Hypothalamus (tissue), 51 donors: ENCODE results near the gene SNX33.
A peak's percentile ranks its signal among the peaks of the same experiment; 100 is the strongest.
"Not testable (repeated sequence)": the region's sequence is repeated elsewhere in the genome, so short reads cannot be mapped to it uniquely, and the experiment has no call there.

Experiments
- DNase-seq, 51 donors: peaks; one replicate each; lab custom pipeline; 2025; lab: John Stamatoyannopoulos, UW

The SNX33 gene, protein sequence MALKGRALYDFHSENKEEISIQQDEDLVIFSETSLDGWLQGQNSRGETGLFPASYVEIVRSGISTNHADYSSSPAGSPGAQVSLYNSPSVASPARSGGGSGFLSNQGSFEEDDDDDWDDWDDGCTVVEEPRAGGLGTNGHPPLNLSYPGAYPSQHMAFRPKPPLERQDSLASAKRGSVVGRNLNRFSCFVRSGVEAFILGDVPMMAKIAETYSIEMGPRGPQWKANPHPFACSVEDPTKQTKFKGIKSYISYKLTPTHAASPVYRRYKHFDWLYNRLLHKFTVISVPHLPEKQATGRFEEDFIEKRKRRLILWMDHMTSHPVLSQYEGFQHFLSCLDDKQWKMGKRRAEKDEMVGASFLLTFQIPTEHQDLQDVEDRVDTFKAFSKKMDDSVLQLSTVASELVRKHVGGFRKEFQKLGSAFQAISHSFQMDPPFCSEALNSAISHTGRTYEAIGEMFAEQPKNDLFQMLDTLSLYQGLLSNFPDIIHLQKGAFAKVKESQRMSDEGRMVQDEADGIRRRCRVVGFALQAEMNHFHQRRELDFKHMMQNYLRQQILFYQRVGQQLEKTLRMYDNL

DNA sequence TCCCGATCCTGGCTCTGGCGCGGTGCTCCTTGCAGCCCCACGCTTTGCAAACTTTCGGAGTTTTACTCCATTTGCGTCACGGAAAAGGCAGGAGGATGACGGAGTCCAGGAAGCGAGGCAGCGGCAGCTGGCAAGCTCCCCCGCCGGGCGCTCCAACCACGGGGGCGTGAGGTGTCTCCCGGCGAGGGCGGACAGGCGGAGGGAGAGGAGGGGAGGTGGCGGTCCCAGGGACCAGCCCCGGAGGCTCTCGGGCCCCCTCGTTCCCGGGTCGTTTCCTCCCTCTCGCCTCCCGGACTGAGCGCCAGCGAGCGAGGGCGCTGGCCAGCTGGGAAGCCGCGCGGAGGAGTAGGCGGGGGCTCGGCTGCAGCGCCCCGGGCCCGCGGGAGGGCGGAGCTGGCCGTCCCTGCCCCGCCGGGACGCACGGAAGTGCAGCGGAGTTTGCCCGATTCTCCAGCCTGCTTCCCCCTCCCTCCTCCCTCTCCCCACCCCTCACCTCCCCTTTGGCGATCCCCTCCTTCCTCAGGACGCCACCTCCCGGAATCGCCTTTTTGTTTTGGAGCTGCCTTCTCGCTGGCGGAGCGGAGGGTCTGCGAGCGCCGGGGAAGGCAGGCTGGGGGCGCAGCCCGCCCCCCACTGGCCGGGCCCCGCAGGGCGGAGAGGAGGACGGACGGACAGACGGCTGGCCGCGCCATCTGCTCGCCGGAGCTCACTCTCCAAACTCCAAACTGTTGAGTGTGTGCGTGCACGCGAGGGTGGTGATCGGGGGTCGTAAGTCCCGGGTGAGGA lies at the start of gene SNX33:
Gene SNX33 (plus strand): TSS at position 543 of the 786 bp plus-strand sequence. CDS start 1,191 bp downstream, outside the sequence.
- peak in 43 of 51 donors; percentile 18 to 87 (median 63) for DNase-seq

DNA sequence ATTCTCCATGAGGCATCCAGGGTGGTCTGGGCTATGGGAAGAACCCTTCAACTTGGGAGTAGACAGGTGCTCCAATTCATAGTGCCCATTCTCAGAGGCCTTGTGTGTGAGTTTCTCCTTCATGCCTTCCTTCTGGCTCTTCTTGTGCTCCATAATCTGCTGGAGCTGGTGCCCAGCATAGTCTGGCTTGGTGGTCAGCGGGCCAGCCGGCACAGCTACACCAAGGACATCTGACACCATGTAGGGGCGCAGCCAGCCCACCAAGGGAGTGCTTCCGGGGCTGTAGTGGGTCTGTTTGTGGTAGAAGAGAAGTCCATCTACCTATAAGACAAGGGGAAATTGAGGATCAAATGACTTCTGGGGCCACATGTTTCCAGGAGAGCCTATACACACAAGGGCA lies 49.4 kb upstream of the SNX33 start:
- DNase-seq, result no peak

DNA sequence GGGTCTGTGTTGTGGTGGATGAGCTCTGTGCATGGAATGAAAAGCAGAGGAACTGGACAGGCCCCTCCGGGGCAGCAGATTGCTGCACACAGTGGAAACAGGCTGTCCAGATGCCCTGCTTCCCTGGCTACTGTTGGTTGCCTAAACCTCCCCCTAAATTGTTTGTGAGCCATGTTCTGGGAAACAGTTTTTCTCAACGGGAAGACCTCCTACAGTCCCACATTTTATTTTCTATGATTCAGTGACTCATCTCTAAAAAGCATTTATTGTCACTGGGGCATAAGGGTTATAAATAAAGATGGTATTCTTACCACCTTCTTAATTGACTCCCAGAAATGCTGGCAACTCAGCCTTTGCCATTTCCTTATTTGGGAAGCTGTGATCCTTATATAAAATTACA lies 48.3 kb upstream of the SNX33 start:
- peak in 1 of 51 donors; percentile 15 for DNase-seq

- no peak for DNase-seq
Measured at GRCh38 chr15:75606026-75606425, 41.7 kb upstream of the SNX33 start.

DNA sequence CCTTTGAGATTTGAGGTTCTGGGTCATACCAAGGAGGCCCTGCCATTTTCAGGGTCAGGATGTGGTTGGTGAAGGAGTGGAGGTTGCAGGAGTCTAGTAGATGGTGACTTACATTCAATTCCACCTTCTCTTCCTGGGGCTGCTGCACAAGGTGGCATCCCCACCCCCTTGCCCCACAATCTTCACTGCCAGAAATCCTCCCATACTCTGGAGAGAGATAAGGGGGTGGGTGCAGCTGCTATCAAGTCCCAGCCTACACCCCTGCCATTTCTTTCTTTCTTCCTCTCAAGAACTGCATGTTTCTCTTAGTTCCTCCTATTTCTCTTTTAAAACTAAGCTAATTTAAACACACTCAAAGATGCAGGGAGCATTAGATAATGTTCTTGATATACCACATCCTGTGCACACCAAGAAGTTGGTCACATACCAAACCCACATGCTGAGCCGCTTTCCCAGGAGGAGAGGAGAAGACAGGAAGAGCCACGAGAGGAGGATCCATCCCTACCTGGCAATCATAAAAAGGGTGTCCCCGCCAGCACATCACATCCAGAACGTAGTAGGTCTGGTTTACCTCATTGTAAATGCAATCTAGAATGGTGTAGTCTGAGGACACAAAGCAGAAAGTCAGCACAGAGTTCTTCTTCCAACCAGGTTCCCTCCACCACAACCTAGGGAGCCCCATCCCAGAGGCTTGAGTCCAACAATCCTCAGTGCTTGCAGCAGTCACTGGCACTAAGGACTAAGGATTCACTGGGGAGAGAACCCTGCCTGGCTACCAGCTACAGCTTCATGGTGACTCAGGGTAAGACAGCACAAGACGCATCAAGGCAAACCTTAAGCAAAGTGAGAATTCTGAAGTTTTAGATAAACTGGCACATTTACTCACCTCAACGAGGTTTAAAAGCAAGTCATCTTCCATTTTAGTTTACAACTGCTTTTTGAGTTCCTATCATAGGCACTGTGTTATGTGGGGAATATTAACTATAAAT lies 40.7 kb upstream of the SNX33 start:
- no peak for DNase-seq

GRCh38 chr15:75616766-75617165 lies 30.9 kb upstream of the SNX33 start:
- no peak for DNase-seq

DNA sequence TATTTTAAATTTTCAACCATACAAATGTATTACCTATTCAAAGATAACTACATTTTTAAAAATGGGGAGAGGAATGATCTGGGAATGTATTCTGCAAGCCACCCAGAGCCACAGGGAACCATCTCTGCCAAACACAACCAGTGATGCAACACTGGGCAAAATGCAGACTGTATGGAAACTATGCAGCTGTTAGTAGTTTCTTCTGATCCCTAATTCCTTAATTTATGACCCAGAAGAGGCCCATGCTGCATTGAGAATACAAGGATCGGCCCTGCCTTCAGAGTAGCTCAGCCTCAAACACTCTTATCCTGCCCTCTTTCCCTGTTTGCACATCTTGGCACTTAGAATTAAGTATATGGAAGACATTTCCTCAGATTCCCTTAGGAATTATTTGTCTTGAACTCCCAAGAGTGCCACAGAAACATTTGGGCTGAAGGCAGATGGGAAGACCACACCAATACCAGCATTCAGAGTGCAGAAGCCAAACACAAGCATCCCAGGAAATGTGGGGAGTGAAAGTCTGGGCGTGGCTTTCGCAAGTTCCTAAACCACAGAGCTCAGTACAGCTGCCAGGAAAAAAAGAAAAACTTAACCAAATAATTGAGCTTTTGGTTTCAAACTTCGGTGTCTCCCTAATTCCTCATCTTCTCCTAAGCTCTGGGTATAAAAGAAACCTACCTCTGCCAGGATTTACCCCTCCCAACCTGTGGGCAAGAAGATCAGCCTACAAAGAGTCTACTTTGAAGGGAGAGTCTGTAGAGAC lies 27.5 kb upstream of the SNX33 start:
- DNase-seq, result no peak

- peak in 17 of 51 donors; percentile 7 to 40 (median 15) for DNase-seq
Measured at GRCh38 chr15:75620841-75621391, 26.8 kb upstream of the SNX33 start.

DNA sequence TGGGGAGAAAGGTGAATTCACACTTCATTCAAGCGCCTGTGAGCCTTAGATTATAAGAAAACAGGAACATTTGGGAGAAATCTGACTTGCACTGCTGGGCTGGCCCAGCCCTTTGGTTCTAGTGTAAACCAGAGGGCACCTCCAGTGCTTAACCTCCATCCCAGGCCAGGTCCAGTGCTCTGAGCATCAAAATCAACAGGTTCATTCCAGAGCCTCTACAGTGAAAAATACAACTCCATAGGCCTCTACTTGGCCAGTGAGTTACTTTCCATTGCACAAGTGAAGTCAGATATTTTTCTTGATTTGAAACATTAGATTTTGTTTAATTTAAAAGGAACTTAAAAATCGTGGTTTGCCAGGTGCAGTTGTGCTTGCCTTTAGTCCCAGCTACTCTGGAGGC lies 25.2 kb upstream of the SNX33 start:
- DNase-seq, result no peak

GRCh38 chr15:75625542-75626347 lies 22.0 kb upstream of the SNX33 start, which contains the start of gene SNUPN:
Gene SNUPN, minus strand, starts transcription at chr15:75625725. Its CDS starts 4,674 bp downstream, at chr15:75621051.
- DNase-seq, result peak; percentile 57 to 95 (median 89)

DNA sequence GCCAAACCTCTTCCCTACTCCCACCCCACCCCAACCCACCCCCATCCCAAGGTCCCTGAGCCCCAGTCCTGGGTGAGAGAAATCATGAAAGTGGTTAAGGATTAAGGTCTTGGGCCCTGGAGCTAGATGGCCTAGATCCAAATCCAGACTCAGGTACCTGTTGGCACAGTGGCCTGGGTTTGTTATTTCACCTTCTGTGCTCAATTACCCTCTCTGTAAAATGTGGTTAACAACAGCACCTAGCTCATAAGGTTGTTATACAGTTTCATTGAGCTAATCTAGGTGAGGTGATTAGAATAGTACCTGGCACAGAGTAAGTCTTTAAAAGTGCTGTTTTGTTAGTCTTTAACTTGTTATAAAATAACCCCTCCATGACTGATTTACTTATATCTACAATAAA lies 15.8 kb upstream of the SNX33 start:
- DNase-seq, result no peak

DNA sequence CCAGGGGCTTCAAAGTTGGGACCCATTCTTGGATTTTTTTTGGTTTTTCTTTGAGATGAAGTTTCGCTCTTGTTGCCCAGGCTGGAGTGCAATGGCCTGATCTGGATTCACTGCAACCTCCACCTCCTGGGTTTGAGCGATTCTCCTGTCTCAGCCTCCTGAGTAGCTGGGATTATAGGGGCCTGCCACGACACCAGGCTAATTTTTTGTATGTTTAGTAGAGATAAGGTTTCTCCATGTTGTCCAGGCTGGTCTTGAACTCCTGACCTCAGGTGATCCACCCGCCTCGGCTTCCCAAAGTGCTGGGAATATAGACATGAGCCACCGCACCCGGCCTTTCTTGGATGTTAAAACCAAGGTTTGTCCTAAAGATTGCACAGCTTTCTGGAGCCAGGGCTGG lies 13.8 kb upstream of the SNX33 start:
- DNase-seq, result not testable (repeated sequence)

- no peak for DNase-seq
Measured at GRCh38 chr15:75636026-75636425, 11.7 kb upstream of the SNX33 start.

DNA sequence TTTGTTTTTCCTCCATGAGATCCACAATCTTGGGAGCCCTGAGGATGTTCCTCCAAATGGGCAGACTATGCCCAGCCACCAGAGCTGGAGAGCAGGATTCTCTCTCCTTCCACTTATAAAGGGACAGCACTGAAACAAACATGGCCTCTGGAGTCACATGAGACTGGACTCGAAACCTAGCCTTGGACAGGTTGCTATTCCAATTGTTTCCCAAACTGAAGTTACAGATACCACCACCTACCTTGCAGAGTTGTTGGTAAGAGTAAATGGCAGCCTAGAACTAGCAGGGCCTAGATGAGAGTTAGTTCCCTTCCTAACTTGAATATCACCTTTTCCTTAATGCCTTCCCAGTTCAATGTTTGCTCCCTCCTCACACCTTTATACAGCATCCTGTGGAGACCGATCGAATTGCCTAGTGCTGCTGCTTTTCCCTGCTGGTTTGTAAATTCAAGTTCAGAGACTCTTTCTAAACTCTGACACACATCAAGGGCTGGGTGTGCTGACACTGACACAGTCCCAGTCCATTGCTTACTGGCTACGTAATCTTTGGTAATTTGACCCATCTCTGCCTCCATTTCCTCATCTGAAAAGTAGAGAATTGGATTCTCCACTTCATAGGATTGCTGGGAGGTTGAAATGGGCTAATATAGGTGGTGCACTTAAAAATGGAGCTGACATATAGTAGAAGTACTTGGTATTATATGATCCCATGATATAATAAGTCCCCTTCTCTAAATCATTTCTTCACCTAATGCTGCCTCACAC lies 10.3 kb upstream of the SNX33 start:
- DNase-seq, result no peak

DNA sequence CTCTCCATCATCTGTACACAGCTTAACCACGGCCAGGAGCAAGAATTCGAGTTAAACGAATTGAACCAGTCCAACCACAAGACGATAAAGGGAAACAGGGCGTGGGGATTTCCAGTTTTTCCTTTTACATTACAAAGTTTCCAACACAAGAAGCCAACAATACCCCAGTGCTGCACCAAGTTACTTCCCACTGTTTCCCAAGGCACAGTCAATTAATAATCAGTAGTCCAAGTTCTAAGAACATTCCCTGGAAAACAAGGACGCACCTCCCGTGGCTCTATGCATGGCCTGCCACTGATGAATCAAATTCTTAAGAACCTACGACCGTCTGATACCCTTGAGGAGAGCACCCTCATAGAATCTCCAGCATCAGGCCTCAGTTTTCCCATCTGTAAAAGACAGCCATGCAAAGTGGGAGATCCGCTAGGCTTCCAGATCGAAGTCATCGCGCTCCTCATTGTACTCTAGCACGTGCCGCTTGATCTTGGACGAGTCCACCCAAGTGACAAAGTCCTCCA lies 8.5 kb upstream of the SNX33 start:
- DNase-seq, result peak in 1 of 51 donors; percentile 40

DNA sequence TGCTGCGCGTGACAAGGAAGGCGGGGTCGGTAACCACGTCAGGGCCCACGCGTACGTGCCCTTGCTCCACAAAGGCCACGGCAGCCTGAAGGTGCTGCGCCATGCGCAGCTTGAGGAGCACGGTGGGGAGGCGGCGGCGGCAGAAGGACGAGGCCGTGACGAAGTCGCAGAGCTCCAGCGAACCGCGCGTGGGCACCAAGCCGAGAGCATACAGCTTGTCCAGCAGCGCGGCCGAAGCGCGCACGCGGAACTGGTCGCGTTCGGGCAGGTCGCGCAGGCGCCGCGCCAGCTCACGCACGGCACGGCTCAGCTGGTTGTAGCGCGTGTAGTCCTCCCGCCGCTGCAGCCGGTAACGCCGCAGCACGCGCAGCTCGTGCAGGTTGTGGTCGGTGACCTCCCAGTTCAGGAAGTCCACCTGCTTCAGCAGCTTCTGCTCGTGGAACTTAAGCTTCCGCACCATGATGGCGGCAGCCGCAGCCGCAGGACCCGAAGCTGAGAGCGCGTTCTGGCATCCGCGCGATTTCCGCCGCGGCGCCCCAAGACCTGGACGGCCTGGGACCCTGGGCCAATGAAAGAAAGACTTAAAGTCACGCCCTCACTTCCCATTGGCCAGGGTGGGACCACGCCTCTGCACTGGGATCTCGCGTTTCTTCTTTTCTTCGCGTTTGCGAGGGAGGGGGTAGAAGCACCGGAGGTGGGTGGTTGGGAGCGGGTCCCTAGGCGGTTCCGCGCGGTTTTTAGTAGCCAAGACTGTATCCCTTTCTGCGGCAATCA lies 7.8 kb upstream of the SNX33 start, which contains the start of gene IMP3:
Gene IMP3 (minus strand): TSS at position 516 of the 774 bp plus-strand sequence. CDS start 56 bp downstream, at position 460.
- peak; percentile 56 to 97 (median 93) for DNase-seq
